Trophoblast cell (in vitro differentiated cells and primary cell): Measurements from ENCODE around the gene EEFSEC.

ENCODE experiments used
- DNase-seq, 2 donors: peaks; one replicate each; pipeline ENCODE4 v3.0.0-alpha.2; 2016
- H2AFZ ChIP-seq: 2 replicates; pipeline ENCODE4 v1.6.1; 2013; ENCODE audit warnings: low read length, moderate library complexity, mild to moderate bottlenecking; ENCODE audit not compliant: insufficient read depth, poor library complexity
- H2AK5ac ChIP-seq: 2 replicates; pipeline ENCODE4 v1.6.1; 2013; ENCODE audit warnings: mild to moderate bottlenecking, low read length
- H2BK120ac ChIP-seq: 2 replicates; pipeline ENCODE4 v1.6.1; 2013; ENCODE audit warnings: low read length, mild to moderate bottlenecking, moderate library complexity; ENCODE audit not compliant: insufficient read depth, poor library complexity
- H2BK12ac ChIP-seq: 2 replicates; pipeline ENCODE4 v1.6.1; 2013; ENCODE audit warnings: mild to moderate bottlenecking, low read length, moderate library complexity
- H2BK5ac ChIP-seq: 2 replicates; pipeline ENCODE4 v1.6.1; 2013; ENCODE audit warnings: low read length, low read depth, moderate library complexity, mild to moderate bottlenecking; ENCODE audit not compliant: poor library complexity
- H3K14ac ChIP-seq: 2 replicates; pipeline ENCODE4 v1.6.1; 2013; ENCODE audit warnings: mild to moderate bottlenecking, low read length
- H3K18ac ChIP-seq: 2 replicates; pipeline ENCODE4 v1.6.1; 2013; ENCODE audit warnings: mild to moderate bottlenecking, low read length
- H3K23ac ChIP-seq: 2 replicates; pipeline ENCODE4 v1.6.1; 2013; ENCODE audit warnings: low read length
- H3K27ac ChIP-seq: 2 replicates; pipeline ENCODE4 v1.5.1; 2013; ENCODE audit warnings: low read depth, mild to moderate bottlenecking, inconsistent platforms, low read length, moderate library complexity
- H3K27me3 ChIP-seq: 2 replicates; pipeline ENCODE4 v1.6.1; 2013; ENCODE audit warnings: inconsistent platforms, mild to moderate bottlenecking, low read length, moderate library complexity; ENCODE audit not compliant: insufficient read depth
- H3K36me3 ChIP-seq, 2 experiments: 1 replicate in 1 of 2; 2 replicates in 1 of 2; pipeline ENCODE4 v1.6.1; 2013; ENCODE audit warnings: low read length in 2 of 2, mild to moderate bottlenecking in 2 of 2, moderate library complexity in 1 of 2; ENCODE audit not compliant: insufficient read depth in 2 of 2, control insufficient read depth in 1 of 2
- H3K4ac ChIP-seq: 2 replicates; pipeline ENCODE4 v1.6.1; 2013; ENCODE audit warnings: low read depth, mild to moderate bottlenecking, low read length, moderate library complexity
- H3K4me1 ChIP-seq, 2 experiments: 1 replicate in 1 of 2; 2 replicates in 1 of 2; pipeline ENCODE4 v1.6.1; 2013; ENCODE audit warnings: low read length in 2 of 2, mild to moderate bottlenecking in 2 of 2, moderate library complexity in 1 of 2; ENCODE audit not compliant: insufficient read depth in 2 of 2, control insufficient read depth in 1 of 2
- H3K4me2 ChIP-seq: 2 replicates; pipeline ENCODE4 v1.6.1; 2013; ENCODE audit warnings: inconsistent platforms, mild to moderate bottlenecking, low read length, moderate library complexity
- H3K4me3 ChIP-seq: 2 replicates; pipeline ENCODE4 v1.5.1; 2013; ENCODE audit warnings: mild to moderate bottlenecking, low read depth, low read length, inconsistent platforms
- H3K79me1 ChIP-seq: one replicate; pipeline ENCODE4 v1.6.1; 2013; ENCODE audit warnings: low read length
- H3K79me2 ChIP-seq: 2 replicates; pipeline ENCODE4 v1.6.1; 2013; ENCODE audit warnings: low read length, mild to moderate bottlenecking; ENCODE audit not compliant: control insufficient read depth, insufficient read depth, poor library complexity
- H3K9ac ChIP-seq: 2 replicates; pipeline ENCODE4 v1.6.1; 2013; ENCODE audit warnings: mild to moderate bottlenecking, low read length
- H3K9me3 ChIP-seq: 2 replicates; pipeline ENCODE4 v1.6.1; 2013; ENCODE audit warnings: low read depth, mild to moderate bottlenecking, control low read depth, inconsistent platforms, low read length; ENCODE audit not compliant: insufficient read depth
- H4K12ac ChIP-seq: 2 replicates; pipeline ENCODE4 v1.6.1; 2013; ENCODE audit warnings: low read depth, mild to moderate bottlenecking, low read length, moderate library complexity
- H4K8ac ChIP-seq: 2 replicates; pipeline ENCODE4 v1.6.1; 2013; ENCODE audit warnings: low read depth, mild to moderate bottlenecking, low read length, moderate library complexity
- H4K91ac ChIP-seq: one replicate; pipeline ENCODE4 v1.6.1; 2013; ENCODE audit warnings: low read depth, mild to moderate bottlenecking, low read length, moderate library complexity
- WGBS: extraction: QIAGEN DNeasy Blood & Tissue Kit; methylation state at CpG from one replicate; pipeline ENCODE4 v1.1.7; 2013; ENCODE audit warnings: missing lambda C conversion rate; ENCODE audit not compliant: insufficient read length, insufficient coverage; ENCODE audit errors: extremely low coverage; 5-methylcytosine and 5-hydroxymethylcytosine counted together

EEFSEC gene

DNA sequence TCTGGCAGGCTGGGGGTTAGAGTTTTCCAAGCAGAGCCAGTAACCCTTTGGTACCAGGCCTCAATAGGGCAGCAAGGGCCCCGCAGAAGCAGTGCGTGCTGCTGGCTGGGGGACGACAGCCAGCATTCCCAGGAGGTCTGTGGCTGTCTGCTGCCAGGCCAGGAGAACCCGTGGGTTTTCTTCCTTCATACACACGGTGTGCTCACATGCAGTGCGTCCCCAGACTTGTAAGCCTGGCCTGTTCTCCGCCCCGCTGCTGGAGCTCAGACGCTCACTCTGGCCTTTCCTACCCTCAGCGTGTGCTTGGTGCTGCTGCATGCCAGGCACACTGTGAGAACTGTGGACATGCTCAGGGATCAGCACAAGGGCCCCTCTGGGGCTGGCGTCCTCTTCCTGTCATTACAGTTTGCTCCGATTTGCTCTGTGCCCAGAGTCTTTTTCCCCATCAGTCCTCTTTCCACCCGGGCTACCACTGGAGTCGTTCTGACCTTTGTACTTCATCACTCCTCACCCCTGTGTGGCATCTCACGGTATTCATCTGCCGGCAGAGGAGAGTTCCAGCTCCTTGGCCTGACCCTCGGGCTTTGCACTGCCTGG lies 163.9 kb downstream of the EEFSEC start:
- Histone ChIP-seq H3K18ac (no peak overlapping the region), H2BK12ac (no peak overlapping the region), H3K9me3 (peaks cover 5% of the 10 kb centered on the region), H3K4me3 (no peak overlapping the region), H2AFZ (no peak overlapping the region), H3K14ac (no peak overlapping the region), H3K4ac (no peak overlapping the region), H2BK5ac (no peak overlapping the region), H4K8ac (no peak overlapping the region), H3K27ac (no peak overlapping the region), H3K23ac (no peak overlapping the region), H3K36me3 (no peaks in the 10 kb centered on the region), H2AK5ac (no peak overlapping the region), H4K12ac (no peak overlapping the region), H3K27me3 (no peaks in the 10 kb centered on the region), H3K79me1 (peaks cover 3% of the 10 kb centered on the region), H3K9ac (no peak overlapping the region), H4K91ac (peak overlapping the region; percentile 2), H2BK120ac (no peak overlapping the region), H3K4me1 (no peaks in the 10 kb centered on the region), H3K79me2 (no peaks in the 10 kb centered on the region), H3K4me2 (no peak overlapping the region)
- WGBS = no CpG with 5 or more reads among the region's 17 CpGs
- no peak for DNase-seq

DNA sequence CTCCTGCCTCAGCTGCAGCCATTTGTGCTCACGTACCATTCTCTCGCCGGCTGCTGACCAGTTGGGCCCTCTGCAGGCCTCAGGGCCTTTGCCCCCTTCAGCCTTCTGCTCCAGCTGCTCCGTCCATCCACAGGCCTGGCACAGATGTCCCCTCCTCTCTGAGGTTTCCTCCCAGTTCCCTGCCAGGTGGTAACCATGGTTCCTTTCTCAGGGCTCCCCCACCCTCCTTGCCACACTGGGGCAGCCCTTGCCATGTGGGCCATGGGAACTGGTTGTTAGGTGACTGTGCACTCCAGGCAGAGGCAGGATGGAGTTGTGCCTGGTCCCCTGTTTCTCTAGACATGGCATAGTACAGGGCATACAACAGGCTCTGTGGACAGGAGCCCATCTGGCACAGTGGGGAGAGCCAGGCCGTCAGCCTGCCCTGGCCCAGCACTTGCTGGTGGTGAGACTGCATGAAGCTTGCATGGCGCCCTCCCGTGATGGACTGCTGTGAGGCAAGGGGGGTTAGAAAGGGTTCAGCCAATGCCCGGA lies 164.5 kb downstream of the EEFSEC start:
- Histone ChIP-seq H3K9me3 (peaks cover 5% of the 10 kb centered on the region), H3K27ac (no peak overlapping the region), H3K79me2 (no peaks in the 10 kb centered on the region), H2AFZ (no peak overlapping the region), H3K23ac (no peak overlapping the region), H2BK120ac (no peak overlapping the region), H2AK5ac (no peak overlapping the region), H3K18ac (no peak overlapping the region), H3K4me2 (no peak overlapping the region), H3K27me3 (no peaks in the 10 kb centered on the region), H3K4me3 (no peak overlapping the region), H3K4ac (no peak overlapping the region), H4K91ac (no peak overlapping the region), H3K36me3 (no peaks in the 10 kb centered on the region), H2BK12ac (no peak overlapping the region), H3K4me1 (no peaks in the 10 kb centered on the region), H3K9ac (no peak overlapping the region), H4K12ac (no peak overlapping the region), H2BK5ac (no peak overlapping the region), H3K79me1 (peaks cover 5% of the 10 kb centered on the region), H3K14ac (no peak overlapping the region), H4K8ac (no peak overlapping the region)
- DNase-seq = no peak
- WGBS = no CpG with 5 or more reads among the region's 8 CpGs

DNA sequence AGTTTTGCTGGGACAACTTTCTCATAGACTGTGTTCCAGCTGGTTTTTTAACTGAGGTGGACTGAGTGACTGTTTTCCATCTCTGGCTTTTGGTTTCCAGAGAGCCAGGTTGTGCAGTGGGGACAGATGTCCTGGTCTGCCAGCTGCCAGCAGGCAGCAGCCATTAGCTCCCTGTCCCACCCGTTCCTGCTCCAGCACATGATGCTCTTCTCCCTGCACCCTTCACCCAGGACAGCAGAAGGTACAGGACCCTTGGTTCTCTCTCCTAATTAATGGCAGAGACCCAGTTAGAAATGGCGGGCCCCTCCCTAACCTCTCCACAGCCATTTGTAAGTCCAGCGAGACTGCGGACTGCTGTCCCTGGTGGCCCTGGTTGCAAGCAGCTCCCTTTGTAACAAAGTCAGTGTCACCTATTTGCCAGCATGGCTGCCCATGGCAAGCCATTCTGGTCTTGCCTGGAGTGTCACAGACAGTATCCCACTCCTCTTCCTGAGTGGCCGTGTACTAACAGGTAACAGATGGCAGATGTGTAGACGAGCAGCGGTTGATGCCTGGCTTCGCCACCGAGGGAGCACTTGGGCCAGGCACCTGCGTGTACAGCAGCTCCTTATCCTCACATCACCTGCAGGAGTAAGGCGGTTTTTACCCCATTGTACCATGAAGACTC lies 165.1 kb downstream of the EEFSEC start:
- no peak overlapping the region for H3K9ac ChIP-seq
- no peak overlapping the region for H3K14ac ChIP-seq
- peaks cover 5% of the 10 kb centered on the region for H3K79me1 ChIP-seq
- H3K4me1 ChIP-seq = peaks cover 1 to 5% of the 10 kb centered on the region in 2 experiments
- H4K91ac ChIP-seq = no peak overlapping the region
- WGBS = no CpG with 5 or more reads among the region's 11 CpGs
- H3K4ac ChIP-seq = no peak overlapping the region
- H2BK12ac ChIP-seq = no peak overlapping the region
- H3K4me2 ChIP-seq = no peak overlapping the region
- no peaks in the 10 kb centered on the region for H3K79me2 ChIP-seq
- no peak overlapping the region for H2BK120ac ChIP-seq
- H2AK5ac ChIP-seq = no peak overlapping the region
- no peak overlapping the region for H4K12ac ChIP-seq
- no peak overlapping the region for H2BK5ac ChIP-seq
- H3K9me3 ChIP-seq = peaks cover 3% of the 10 kb centered on the region
- no peak overlapping the region for H2AFZ ChIP-seq
- no peak overlapping the region for H3K23ac ChIP-seq
- DNase-seq = no peak
- no peak overlapping the region for H3K27ac ChIP-seq
- no peak overlapping the region for H3K18ac ChIP-seq
- no peaks in the 10 kb centered on the region for H3K36me3 ChIP-seq
- H3K27me3 ChIP-seq = no peaks in the 10 kb centered on the region
- no peak overlapping the region for H3K4me3 ChIP-seq
- no peak overlapping the region for H4K8ac ChIP-seq

DNA sequence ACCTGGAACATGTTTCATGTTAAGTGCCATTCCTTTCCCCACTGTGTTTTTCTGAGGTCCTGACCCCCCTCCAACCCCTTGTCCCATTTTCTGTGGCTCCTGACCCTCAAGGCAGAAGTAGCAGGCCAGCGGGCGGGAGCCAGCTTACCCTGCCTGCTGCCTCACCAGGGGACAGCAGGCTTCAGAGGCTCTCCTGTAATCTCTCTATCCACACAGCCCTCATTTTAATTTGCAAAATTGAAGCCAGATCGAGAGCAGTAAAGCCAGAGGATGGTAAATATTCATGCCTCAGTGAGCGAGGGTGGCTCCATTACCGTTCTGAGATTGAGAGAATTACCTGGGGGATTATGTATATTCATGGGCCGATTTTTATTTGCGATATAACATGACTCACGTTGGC lies 165.8 kb downstream of the EEFSEC start:
- no peak overlapping the region for H2BK12ac ChIP-seq
- no peak overlapping the region for H4K12ac ChIP-seq
- no peak overlapping the region for H3K23ac ChIP-seq
- no peak overlapping the region for H2BK120ac ChIP-seq
- H3K79me2 ChIP-seq = no peaks in the 10 kb centered on the region
- DNase-seq = no peak
- no peak overlapping the region for H2BK5ac ChIP-seq
- H4K91ac ChIP-seq = no peak overlapping the region
- no peak overlapping the region for H3K9ac ChIP-seq
- H2AFZ ChIP-seq = no peak overlapping the region
- peaks cover 5% of the 10 kb centered on the region for H3K9me3 ChIP-seq
- H4K8ac ChIP-seq = no peak overlapping the region
- no peak overlapping the region for H3K14ac ChIP-seq
- H3K27ac ChIP-seq = no peak overlapping the region
- H3K4me2 ChIP-seq = no peak overlapping the region
- no peaks in the 10 kb centered on the region for H3K27me3 ChIP-seq
- no peak overlapping the region for H3K4ac ChIP-seq
- peaks cover 5% of the 10 kb centered on the region for H3K79me1 ChIP-seq
- H3K4me3 ChIP-seq = no peak overlapping the region
- H3K4me1 ChIP-seq = peaks cover 6 to 10% of the 10 kb centered on the region in 2 experiments
- H2AK5ac ChIP-seq = no peak overlapping the region
- H3K18ac ChIP-seq = no peak overlapping the region
- WGBS = no CpG with 5 or more reads among the region's 8 CpGs
- no peaks in the 10 kb centered on the region for H3K36me3 ChIP-seq
